GM19351 (cell line): ENCODE results near the gene YWHAB.
"Not testable (repeated sequence)": the region's sequence is repeated elsewhere in the genome, so short reads cannot be mapped to it uniquely, and the experiment has no call there.

ENCODE experiments used
- ATAC-seq: cut with Tn5 transposase; IDR thresholded peaks from one replicate; pipeline ENCODE4 v1.9.1; 2021; ENCODE audit warnings: mild to moderate bottlenecking, moderate library complexity; ENCODE audit not compliant: unreplicated experiment

YWHAB gene

GRCh38 chr20:44885392-44886265 lies at the start of gene YWHAB:
YWHAB (plus strand) TSS chr20:44885705; CDS start chr20:44901534, 15,829 bp downstream.
- ATAC-seq: peak; percentile 93

DNA sequence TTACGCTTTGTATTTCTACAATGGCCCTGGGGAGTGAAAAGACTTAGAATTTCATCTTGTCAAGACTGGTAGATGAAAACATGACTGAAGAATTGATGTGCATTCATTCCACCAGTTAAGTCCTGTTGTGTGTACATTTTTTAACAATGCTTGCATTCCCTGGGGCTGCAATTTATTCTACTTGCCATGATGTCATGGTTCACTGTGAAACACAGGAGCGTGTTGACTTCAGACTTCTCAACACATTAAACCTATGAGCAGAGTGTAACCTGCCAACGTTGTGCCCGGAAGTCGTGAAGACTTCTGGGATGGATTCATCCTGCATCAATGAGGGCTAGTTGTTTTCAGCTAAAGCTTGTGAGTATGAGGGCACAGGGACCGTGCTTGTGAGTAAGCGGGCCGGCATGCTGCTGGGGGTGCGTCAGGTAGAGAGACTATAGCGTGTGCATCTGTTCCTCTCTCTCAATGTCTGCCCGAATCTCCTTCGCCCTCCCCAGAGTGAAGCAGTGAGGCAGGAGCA lies 48.8 kb upstream of the YWHAB start:
- no peak for ATAC-seq

- ATAC-seq: no peak
Measured at GRCh38 chr20:44837946-44838345, 47.6 kb upstream of the YWHAB start.

DNA sequence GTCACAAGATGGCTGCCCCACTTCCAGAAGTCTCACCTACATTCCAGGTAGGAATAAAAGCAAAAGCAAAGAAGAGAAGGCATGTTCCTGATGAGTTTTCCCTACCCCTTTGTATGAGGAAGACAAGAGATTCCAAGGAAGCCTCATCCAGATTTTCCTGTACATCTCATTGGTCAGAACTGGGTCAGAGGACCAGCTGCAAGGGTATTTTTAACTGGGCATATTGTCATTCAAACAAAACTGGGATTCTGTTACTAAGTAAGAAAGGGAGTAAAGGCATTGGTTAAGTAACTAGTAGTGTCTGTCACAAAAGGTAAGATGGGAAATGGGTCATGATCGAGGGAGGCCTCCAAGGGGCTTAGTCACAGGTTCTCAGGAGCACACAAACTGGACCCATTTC lies 47.0 kb upstream of the YWHAB start:
- ATAC-seq: no peak

GRCh38 chr20:44839481-44839880 lies 46.0 kb upstream of the YWHAB start:
- no peak for ATAC-seq

DNA sequence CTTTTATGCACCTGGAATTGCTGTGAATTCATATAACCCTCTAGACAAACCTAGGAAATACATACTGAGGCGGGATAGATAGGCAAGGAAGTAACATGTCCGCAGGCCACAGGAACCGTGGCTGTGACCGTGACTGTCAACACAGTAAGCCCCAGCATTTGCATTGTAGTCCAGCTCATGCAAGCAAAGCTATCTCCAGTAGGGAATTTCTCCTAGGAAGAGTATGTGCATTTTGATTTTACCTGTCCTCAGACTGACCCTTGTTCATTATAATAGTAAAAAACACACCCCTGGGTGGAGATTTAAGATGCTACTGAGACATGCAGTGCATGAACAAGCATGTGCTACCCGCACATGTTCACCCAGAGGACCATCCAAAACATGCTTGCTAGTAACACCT lies 44.7 kb upstream of the YWHAB start:
- no peak for ATAC-seq

- ATAC-seq: no peak
Measured at GRCh38 chr20:44841955-44842354, 43.5 kb upstream of the YWHAB start.

GRCh38 chr20:44843876-44844275 lies 41.6 kb upstream of the YWHAB start:
- ATAC-seq: no peak

DNA sequence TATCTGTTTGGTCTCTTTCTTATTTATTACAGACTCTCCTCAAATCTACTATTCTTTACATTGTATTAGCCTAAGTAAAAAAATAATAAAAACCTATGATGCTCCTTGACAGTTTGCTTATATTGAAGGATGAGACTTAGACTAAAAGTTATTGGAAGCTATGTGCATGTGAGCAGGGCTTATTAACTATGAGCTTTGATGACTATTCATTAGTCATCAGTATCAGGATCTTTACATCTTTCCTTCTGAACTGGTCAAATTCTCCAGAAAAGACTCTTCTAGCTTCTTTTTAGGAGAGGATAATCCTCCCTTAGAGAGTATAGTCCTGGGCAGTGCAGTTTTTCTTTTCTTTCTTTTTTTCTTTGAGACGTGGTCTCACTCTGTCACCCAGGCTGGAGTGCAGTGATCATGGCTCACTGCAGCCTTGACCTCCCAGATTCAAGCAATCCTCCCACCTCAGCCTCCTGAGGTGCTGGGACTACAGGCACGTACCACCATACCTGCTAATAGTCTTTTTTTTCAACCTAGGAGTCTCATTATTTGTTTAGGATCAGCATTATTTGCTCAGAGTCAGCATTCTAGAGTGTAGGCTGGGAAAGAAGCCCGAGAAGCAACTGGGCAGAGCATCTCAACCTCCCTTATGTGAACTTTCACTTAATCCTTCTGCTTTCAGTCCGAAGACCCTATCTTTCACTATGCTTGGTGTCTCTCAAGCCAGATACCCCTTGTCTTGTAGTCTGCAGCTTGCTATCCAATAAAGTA lies 37.1 kb upstream of the YWHAB start:
- ATAC-seq: no peak

GRCh38 chr20:44849703-44850102 lies 35.8 kb upstream of the YWHAB start:
- no peak for ATAC-seq

GRCh38 chr20:44850272-44850671 lies 35.2 kb upstream of the YWHAB start:
- ATAC-seq: no peak

- ATAC-seq: no peak
Measured at GRCh38 chr20:44850837-44851236, 34.7 kb upstream of the YWHAB start.

DNA sequence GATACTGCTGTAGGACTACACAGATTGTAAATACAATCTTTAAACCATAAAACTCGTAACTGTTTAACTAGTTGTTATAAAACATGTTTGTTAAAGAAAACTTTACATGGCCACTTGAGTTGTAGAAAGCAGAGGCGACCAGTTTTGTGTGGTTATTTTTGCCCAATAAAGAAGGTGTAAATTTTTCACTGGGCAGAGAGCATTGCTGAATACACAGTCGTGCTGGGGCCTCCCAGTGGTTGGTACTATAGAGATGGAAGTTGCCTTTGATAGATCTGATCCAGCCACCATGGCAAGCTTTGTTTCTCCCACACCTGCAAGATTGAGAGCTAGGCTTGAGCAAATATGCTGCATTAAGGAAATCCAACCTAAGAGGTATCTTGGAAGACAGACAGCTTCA lies 34.0 kb upstream of the YWHAB start:
- no peak for ATAC-seq

DNA sequence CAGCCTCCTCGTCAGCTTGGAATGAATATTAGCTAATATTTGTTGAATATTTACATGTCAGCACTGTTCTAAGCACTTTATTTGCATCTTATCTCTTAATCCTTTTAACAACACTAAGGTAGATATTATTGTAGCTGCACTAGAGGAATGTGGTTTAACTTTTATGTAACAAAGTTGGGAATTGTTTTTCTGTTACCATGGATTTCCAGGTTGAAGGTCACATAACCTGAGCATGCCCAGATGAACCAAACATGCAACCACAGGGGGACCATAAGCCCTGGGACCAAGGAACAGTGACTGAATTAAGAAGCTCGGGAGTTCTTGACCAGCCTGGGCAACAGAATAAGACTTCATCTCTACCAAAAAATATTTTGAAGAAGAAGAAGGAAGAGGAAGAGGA lies 29.1 kb upstream of the YWHAB start:
- ATAC-seq: no peak

DNA sequence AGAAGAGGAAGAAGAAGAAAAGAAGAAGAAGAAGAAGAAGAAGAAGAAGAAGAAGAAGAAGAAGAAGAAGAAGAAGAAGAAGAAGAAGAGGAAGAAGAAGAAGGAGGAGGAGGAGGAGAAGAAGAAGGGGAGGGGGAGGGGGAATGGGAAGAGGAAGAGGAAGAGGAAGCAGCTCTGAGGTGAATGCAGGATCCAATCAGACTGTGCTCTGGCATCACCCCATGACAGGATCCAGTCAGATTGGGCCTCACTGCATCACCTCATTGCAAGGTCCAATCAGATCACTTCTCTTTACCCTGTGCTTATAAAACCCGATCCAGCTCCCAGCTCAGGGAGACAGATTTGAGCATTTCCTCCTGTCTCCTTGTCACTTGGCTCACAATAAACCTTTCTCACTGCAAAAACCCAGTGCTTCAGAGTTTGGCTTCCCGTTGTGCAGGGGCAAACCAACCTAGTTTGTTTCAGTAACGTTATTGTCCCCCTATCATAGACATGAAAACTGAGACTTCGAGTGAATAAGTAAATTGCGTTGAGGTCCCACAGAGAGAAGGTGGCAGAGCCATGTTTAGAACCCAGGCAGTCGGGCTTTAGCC lies 28.6 kb upstream of the YWHAB start:
- ATAC-seq: no peak

GRCh38 chr20:44858606-44859360 lies 26.7 kb upstream of the YWHAB start:
- no peak for ATAC-seq

DNA sequence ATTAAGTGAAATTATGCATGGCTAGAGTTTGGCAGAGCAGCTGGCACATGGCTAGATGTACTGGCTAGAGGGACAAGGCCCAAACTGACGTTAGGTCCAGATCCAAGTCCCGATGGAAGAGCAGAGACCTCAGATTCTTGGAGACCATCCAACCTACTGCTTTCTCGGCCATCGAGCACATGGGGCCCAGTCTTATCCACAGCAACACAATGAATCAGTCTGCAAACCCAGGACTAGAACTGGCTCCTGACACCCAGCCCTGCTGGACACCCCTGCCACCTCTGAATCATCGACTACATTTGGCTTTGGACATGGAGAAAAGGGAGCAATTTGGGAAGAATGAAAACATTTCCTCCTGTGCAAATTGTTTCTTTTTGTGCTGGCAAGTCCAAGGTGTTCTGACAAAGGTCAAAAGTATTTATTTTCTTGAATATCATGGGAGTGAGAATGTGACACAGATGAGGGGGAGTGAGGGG lies 23.9 kb upstream of the YWHAB start:
- ATAC-seq: no peak

GRCh38 chr20:44862286-44862685 lies 23.2 kb upstream of the YWHAB start:
- ATAC-seq: no peak

DNA sequence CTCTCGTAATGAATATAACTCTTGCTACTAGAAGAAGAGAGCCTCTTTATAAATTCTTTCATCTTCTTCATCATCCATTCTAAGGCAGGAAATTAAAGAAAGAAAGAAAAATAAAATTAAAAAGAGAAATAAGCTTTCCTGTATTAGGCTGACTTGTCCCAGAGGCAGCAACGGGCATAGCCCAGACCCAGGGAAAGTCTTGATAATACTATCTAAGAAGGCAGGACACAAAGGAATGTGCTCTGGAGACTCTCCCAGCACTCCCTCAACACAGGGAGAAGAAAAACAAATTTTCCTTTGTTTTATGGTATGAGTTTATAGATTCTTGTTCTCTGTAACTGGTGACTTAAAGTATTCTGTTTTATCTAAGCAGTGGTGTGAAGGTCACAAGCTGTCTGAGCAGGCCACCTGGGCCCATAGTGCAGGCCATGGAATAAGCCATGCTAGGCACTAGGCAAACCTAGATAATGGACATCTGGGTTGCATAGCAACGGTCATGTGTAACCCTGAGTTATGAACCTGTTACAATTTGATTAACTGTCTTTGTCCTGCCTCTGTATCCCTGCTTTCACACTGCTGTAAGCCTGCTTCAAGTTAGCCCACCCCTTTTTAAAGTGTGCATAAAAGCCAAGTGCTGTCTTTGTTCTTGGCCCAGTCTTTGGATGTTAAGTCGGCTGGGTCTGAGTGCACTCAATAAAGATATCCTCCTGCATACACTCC lies 22.0 kb upstream of the YWHAB start:
- ATAC-seq: not testable (repeated sequence)

DNA sequence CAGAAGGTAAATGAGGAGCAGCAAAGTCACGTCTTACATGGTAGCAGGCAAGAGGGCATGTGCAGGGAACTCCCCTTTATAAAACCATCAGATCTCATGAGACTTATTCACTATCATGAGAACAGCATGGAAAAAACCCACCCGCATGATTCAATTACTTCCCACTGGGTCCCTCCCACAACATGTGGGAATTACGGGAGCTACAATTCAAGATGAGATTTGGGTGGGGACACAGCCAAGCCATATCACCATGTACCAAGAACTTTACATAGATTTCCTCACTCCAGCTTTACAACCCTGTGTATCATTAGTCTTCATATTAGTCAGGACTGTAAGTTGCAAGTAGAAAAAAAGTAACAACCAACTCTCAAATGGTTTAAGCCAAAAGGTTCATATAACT lies 21.0 kb upstream of the YWHAB start:
- not testable (repeated sequence) for ATAC-seq
